ENCODE measurements around the gene NPC2.

GRCh38 chr14:74541225-74541624 is 48.1 kb upstream of the NPC2 start:
- TF ChIP-seq POLR2A (IDR thresholded peaks at IDR 0.05; ENCODE audit: low read length) (no peak), GATA1 (IDR thresholded peaks at IDR 0.05; ENCODE audit: low read depth, low read length) (no peak)

Data from erythroblast (primary cell).